GM12874 (cell line): ENCODE data around the gene RGS7BP.

ENCODE experiments used
- TF ChIP-seq, protein P1 (sequence below): IDR thresholded peaks from 2 replicates; pipeline ENCODE4 v1.5.1; 2011; ENCODE audit warnings: low read depth, mild to moderate bottlenecking, control low read depth, low read length, moderate library complexity; ENCODE audit not compliant: insufficient read depth

Gene RGS7BP

DNA sequence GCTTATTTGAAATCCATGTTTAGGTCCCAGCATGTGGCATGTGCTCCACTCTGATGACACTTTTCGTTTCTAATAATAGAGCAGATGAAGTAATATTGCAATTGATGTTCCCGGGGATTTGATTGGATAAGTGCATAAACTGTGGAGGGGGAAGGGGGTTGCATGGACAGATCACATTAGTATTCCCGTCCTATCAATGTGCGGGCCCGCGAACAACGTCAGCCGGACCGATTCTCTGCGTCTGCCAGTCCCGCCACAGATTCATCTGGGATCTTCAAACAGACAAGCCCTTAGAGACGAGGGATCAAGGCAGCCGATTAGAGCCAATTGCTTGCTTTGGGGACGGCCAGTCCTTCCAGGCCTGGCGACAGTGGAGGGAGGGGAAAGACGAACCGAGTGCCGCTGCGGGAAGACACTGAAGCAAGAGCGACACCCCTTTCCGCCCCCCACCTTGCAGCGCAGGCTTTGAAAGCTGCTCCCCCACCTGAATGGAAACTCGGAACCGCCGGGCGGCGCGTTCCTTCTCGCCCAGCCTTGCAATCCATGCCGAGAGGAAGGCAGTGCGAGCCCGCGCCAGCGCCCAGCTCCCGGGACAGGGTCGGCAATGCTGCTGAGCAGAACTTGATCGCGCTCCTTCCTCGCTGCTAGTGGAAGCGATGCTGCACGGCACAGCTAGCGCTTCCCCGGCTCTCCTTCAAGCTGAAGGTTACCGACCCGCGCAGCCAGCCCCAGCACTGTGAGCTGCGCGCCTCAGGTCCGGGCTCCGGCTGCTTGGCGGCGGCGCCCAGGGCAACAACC lies at the start of gene RGS7BP:
Gene RGS7BP, plus strand, starts transcription at position 247 of the 798 bp plus-strand sequence. CDS start 610 bp downstream, outside the sequence.
- TF ChIP-seq, protein P1, sequence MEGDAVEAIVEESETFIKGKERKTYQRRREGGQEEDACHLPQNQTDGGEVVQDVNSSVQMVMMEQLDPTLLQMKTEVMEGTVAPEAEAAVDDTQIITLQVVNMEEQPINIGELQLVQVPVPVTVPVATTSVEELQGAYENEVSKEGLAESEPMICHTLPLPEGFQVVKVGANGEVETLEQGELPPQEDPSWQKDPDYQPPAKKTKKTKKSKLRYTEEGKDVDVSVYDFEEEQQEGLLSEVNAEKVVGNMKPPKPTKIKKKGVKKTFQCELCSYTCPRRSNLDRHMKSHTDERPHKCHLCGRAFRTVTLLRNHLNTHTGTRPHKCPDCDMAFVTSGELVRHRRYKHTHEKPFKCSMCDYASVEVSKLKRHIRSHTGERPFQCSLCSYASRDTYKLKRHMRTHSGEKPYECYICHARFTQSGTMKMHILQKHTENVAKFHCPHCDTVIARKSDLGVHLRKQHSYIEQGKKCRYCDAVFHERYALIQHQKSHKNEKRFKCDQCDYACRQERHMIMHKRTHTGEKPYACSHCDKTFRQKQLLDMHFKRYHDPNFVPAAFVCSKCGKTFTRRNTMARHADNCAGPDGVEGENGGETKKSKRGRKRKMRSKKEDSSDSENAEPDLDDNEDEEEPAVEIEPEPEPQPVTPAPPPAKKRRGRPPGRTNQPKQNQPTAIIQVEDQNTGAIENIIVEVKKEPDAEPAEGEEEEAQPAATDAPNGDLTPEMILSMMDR: no peak

DNA sequence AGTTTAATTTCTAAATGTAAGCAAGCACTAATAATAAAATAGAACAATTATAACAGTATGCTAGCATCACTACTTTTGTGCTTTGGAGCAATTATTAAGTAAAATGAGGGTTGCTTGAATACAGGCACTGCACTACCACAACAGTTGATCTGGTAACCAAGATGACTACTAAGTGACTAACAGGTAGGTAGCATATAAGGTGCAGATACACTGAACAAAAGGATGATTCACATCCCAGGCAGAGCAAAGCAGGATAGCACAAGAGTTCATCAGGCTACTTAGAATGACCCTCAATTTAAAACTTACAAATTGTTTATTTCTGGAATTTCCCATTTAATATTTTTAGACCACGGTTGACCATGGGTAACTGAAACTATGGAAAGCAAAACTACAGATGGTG lies 48.0 kb upstream of the RGS7BP start:
- TF ChIP-seq, protein P1: no peak

DNA sequence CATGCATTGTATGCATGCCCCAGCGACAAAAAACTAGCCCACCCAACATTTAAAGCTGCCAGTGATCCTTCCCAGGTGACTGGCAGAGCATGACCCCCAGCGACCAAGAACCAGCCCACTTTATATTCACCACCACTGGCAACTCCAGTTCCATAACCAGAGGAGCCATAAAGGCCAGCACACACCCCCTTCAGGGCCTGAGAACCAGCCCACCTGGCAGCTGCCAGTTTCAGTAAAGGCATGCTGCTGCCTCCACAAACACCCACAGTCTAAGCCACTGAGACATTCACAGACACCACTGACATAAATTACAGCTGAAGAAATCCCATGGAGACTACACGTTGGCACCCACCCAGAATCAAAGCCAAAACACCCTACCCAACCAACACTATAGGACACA lies 46.9 kb upstream of the RGS7BP start:
- TF ChIP-seq, protein P1: no peak

DNA sequence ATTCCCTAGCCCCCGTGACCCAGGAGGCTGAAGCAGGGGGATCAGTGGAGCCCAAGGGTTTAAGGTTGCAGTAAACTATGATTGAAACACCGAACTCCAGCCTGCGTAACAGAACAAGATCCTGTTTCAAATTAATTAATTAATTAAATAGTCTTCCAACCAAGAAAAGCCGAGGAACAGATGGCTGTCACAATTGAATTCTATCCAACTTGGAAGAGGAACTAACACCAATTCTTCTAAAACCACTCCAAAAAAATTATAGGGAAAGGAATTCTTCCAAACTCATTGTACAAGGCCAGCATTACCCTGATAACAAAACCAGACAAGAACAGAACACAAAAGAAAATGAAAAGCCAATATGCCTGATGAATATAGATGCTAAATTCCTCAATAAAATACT lies 43.4 kb upstream of the RGS7BP start:
- TF ChIP-seq, protein P1: no peak

DNA sequence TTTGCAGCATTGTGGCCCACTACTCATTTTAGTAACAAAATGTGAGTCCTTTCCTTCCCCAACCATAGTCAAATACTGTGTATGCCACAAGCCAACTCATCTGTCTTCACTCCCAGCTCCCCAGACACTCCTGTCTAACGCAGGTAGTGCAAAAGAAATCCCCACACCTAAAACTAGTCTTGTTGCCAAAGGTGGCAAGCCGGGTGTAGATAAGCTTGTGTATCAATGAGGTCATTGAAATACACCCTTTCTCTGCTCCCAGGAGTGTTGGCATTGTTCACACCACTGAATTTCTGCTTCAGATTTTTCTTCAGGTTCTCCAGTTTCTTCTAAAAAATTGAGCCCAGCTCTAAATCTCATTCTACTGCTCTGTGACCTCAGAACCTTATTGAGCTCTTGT lies 19.7 kb upstream of the RGS7BP start:
- TF ChIP-seq, protein P1: no peak

DNA sequence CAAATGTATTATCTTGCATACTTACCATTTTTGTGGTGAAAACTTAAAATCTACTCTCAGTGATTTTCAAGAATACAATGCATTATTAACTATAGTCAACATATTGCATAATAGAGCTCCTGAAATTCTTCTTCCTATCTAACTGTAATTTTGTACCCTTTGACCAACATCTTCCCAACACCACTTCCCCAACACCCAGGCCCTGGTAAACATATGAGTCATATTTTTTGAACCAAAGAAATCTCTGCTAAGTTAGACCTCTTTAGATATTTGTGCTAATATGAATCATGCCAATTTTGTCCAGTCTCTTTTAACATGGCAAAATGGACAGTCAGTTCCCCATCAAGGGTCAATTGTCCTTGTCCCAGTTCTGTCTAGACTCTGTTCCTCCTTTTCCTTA lies 18.5 kb upstream of the RGS7BP start:
- TF ChIP-seq, protein P1: no peak

DNA sequence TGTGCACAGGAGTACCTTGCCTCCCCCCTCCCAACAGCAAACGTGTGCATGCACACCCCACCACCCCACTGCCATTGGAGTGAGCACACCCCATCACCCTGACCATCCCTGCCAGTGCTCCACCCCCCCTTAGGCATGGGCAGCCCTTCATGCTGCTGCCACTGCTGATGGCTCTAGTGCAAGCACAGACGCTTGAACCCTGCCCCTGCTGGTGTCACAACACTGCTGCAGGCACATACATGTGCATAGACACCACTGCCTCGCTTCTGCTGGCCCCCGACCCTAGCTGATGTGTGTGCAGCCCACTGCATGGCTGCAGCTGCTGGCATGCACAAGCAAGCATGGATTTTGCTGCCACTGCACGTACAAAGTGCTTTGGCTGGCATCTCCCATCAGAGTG lies 16.0 kb upstream of the RGS7BP start:
- TF ChIP-seq, protein P1: no peak
